Calu3 (cell line): Measurements from ENCODE around the gene MLLT10. TPM values are rescaled to one million over a fixed set of nuclear protein-coding genes. Genes with fewer than 3 reads are reported as not detected.

ENCODE experiments used
- BruUV-seq: library from RNA; stranded (reverse); fragments of 400-500 nt; replicated peaks from 2 replicates; lab custom pipeline; 2021; lab: Mats Ljungman, UMichigan
- CTCF ChIA-PET: fragments of 300-600 bp; sonication (Branson Sonifier 250); formaldehyde crosslinking; loops from one replicate; lab custom pipeline; 2022; ENCODE audit warnings: antibody characterized with exemption; lab: Charles Lee
- DNase-seq: peaks from one replicate; pipeline ENCODE4 v3.0.0; 2022
- H3K27ac Mint-ChIP-seq: one replicate; pipeline ENCODE4 v1.8.0; 2022; ENCODE audit warnings: mixed read lengths; ENCODE audit not compliant: unreplicated experiment
- H3K27me3 Mint-ChIP-seq: one replicate; pipeline ENCODE4 v1.8.0; 2022; ENCODE audit warnings: mixed read lengths; ENCODE audit not compliant: unreplicated experiment
- H3K36me3 Mint-ChIP-seq: one replicate; pipeline ENCODE4 v1.8.0; 2022; ENCODE audit warnings: mild to moderate bottlenecking, moderate library complexity, mixed read lengths; ENCODE audit not compliant: insufficient read depth, unreplicated experiment
- H3K4me1 Mint-ChIP-seq: one replicate; pipeline ENCODE4 v1.8.0; 2022; ENCODE audit warnings: mild to moderate bottlenecking, low read depth, mixed read lengths; ENCODE audit not compliant: unreplicated experiment
- H3K4me3 Mint-ChIP-seq: one replicate; pipeline ENCODE4 v1.8.0; 2022; ENCODE audit warnings: mild to moderate bottlenecking, low read depth, moderate library complexity, mixed read lengths; ENCODE audit not compliant: unreplicated experiment
- H3K9me3 Mint-ChIP-seq: one replicate; pipeline ENCODE4 v1.8.0; 2022; ENCODE audit warnings: low read depth, mixed read lengths; ENCODE audit not compliant: unreplicated experiment
- intact Hi-C: fragments of 100-400 bp; cut with micrococcal nuclease; formaldehyde crosslinking; loops from one replicate; pipeline ENCODE4 v1.10.0; 2022; ENCODE audit not compliant: unreplicated experiment
- total RNA-seq: library from RNA; stranded (reverse); gene quantifications from 2 replicates; pipeline ENCODE4 v1.2.3, GENCODE V29; 2022
- TF ChIP-seq, protein P1 (sequence below): fragments of 200-600 bp; IDR thresholded peaks from one replicate; pipeline ENCODE4 v1.8.0; 2022; ENCODE audit warnings: antibody characterized with exemption; ENCODE audit not compliant: unreplicated experiment

MLLT10 gene
- total RNA-seq, 1 experiment from 2014 or later = 34.7 TPM

DNA sequence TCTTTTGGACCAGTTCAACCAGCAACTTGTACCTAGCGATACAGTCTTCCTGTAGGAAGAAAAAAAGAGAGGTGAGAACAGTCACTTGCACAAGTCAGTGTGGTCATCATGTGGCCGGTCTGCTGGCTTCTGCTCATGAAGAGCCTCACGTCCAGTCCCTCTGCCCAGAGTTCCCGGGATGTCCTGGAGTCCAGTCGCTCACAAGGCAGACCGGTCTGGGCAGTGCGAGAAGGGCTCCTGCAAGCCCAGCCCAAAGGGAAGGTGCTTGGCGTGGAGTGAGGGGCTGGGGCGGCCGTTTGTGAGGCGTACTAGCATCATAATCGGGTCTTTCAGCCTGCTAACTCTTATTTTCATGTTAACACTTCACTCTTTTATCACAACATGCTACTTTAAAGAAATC, 222.7 kb downstream of the MLLT10 start:
- CTCF ChIA-PET = no interaction called here
- no peaks in the 10 kb centered on the region for H3K36me3 Mint-ChIP-seq
- DNase-seq = no peak
- intact Hi-C loops = no loop called here
- no peak overlapping the region for H3K27ac Mint-ChIP-seq
- no peaks in the 10 kb centered on the region for H3K4me1 Mint-ChIP-seq
- no peak overlapping the region for H3K4me3 Mint-ChIP-seq
- no peaks in the 10 kb centered on the region for H3K27me3 Mint-ChIP-seq
- no TSS peak for BruUV-seq
- H3K9me3 Mint-ChIP-seq = no peaks in the 10 kb centered on the region
- TF ChIP-seq, protein P1, sequence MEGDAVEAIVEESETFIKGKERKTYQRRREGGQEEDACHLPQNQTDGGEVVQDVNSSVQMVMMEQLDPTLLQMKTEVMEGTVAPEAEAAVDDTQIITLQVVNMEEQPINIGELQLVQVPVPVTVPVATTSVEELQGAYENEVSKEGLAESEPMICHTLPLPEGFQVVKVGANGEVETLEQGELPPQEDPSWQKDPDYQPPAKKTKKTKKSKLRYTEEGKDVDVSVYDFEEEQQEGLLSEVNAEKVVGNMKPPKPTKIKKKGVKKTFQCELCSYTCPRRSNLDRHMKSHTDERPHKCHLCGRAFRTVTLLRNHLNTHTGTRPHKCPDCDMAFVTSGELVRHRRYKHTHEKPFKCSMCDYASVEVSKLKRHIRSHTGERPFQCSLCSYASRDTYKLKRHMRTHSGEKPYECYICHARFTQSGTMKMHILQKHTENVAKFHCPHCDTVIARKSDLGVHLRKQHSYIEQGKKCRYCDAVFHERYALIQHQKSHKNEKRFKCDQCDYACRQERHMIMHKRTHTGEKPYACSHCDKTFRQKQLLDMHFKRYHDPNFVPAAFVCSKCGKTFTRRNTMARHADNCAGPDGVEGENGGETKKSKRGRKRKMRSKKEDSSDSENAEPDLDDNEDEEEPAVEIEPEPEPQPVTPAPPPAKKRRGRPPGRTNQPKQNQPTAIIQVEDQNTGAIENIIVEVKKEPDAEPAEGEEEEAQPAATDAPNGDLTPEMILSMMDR = no peak

DNA sequence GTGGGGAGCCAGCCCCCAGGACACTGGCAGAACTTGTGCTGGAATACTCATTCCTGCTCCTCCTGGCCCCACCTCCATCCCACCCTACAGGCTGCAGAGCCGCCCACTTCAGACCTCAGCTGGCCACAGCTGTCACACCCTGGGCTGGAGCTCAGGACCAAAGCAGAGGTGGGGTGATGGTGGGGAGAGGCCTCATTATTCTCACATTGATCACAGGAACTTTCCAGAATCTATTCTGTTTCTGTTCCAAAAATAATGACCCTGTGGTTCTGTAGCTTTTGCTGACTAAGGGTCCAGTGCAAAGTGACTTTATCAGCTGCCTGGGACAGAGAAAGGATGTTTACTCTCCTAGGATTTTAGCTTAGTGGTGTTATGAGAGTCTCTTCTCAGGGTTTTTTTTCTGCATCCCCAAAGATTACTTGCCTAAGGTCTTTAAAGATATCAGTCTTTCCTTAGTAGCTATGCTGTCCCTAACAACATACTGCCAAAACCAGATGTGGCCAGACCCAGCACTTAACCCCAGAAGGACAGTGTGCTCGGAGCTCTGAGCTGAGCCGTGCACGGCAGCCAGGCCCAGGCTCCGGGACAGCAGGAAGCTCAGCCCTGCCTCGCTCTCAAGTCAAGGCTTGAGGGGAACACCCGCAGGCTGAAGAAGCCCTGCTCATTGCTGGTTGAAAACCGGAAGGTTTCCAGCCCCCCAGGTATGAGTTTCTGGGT, 223.3 kb downstream of the MLLT10 start:
- Mint-ChIP-seq H3K4me1 (no peaks in the 10 kb centered on the region), H3K27ac (no peak overlapping the region), H3K36me3 (no peaks in the 10 kb centered on the region), H3K9me3 (no peaks in the 10 kb centered on the region), H3K27me3 (no peaks in the 10 kb centered on the region), H3K4me3 (no peak overlapping the region)
- no TSS peak for BruUV-seq
- TF ChIP-seq, protein P1 = no peak
- CTCF ChIA-PET = no interaction called here
- intact Hi-C loops = no loop called here
- no peak for DNase-seq

DNA sequence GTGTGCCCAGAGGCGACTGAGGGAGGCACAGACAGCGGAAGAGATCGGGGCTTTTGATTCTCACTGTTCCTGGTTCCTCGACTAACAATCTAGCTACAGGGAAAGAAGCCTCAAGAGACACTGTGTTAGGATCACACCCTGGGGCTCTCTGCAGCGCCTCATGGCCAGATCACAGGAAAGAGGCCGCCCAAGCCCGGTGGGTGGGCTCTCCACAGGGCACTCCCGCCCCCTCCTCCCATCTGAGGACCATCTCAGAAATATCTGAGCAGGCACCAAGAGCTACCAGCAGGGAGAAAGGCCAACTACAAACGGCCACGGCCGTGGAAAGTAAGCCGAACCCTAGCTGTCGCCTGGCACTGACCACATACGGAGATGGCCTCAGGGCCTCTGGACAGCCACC, 224.2 kb downstream of the MLLT10 start:
- H3K27ac Mint-ChIP-seq = no peak overlapping the region
- H3K27me3 Mint-ChIP-seq = no peaks in the 10 kb centered on the region
- TF ChIP-seq, protein P1 = no peak
- DNase-seq = no peak
- no peaks in the 10 kb centered on the region for H3K36me3 Mint-ChIP-seq
- H3K4me3 Mint-ChIP-seq = no peak overlapping the region
- H3K4me1 Mint-ChIP-seq = no peaks in the 10 kb centered on the region
- H3K9me3 Mint-ChIP-seq = no peaks in the 10 kb centered on the region
- CTCF ChIA-PET = no interaction called here
- BruUV-seq = no TSS peak
- intact Hi-C loops = no loop called here

DNA sequence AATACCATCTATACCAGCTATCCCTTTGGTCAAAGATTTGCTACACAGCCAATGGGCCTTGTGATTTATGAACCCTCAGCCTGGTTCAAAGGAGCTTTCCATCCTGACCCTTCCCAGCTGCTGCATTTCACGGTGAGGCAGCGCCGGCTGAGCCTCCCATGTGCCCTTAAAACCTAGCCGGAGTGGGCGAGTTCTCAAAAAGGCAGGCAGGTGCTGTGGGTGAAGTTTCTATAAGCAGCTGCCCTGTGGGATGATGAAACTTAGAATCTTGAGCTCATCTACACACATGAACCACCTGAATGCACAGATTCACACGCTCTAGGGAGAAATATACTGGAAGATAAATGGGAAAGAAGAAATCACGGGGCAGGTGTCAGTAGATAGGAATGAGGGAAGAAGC, 224.7 kb downstream of the MLLT10 start:
- H3K9me3 Mint-ChIP-seq = no peaks in the 10 kb centered on the region
- H3K27ac Mint-ChIP-seq = no peak overlapping the region
- no peaks in the 10 kb centered on the region for H3K27me3 Mint-ChIP-seq
- intact Hi-C loops = no loop called here
- no peak for DNase-seq
- no TSS peak for BruUV-seq
- TF ChIP-seq, protein P1 = no peak
- no peaks in the 10 kb centered on the region for H3K36me3 Mint-ChIP-seq
- no peaks in the 10 kb centered on the region for H3K4me1 Mint-ChIP-seq
- no peak overlapping the region for H3K4me3 Mint-ChIP-seq
- CTCF ChIA-PET = no interaction called here
